HG03097 (cell line): ENCODE data around the gene KIAA0513.

Experiments used
- ATAC-seq: cut with Tn5 transposase; IDR thresholded peaks from one replicate; pipeline ENCODE4 v1.9.1; 2021; ENCODE audit not compliant: unreplicated experiment, low FRiP score

Gene KIAA0513

DNA sequence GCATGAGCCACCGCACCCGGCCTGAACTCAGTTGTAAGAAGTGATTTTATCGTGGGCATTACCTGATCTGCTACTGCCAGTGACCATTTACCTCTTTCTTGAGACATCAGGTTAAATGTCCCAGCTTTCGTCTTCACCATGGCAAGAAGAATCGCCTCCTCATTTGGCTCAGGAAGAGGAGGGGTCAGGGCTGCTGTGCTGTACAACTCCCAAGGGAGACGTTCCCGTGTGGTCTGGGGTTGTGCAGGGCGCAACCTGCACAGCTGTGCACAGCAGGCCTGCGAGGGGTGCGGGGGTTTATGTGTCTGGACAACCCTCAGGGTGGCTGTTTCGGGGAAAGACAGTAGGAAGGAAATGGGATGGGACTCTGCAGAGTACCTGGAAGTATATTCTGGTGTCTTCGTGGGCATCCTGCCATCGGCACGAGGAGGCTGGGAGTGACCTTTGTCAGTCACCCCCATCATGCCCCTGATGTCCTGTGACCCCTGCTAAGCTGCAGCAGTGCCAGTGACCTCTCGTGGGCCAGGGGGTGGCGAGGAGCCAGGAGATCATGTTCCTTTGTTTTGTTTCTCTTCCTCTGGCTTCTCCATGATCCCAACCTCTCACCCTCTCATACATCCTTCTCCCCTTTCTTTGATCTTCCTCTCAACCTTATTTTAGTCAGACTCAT lies 57.4 kb downstream of the KIAA0513 start:
- ATAC-seq: no peak

DNA sequence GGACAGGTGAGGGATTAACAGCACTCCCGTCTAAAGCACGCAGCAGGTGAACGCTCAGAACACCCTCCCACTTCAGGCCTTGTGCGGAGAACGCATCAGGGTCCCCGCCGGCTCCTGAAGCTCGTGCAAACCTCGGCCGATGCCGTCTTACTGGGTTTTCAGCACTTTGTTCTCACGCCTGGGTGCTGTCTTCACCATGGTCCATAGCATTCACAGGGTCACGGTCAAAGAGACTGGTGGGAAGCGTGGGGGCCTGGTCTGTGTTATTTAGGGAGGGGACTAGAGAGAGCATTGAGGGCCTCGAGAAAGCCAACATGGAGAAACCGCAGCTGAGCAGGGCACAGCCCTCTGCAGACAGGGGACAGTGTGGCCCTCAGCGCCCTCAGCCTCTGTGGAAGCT lies 58.1 kb downstream of the KIAA0513 start:
- ATAC-seq: no peak

- no peak for ATAC-seq
Observed at GRCh38 chr16:85086347-85087291, 59.0 kb downstream of the KIAA0513 start.

DNA sequence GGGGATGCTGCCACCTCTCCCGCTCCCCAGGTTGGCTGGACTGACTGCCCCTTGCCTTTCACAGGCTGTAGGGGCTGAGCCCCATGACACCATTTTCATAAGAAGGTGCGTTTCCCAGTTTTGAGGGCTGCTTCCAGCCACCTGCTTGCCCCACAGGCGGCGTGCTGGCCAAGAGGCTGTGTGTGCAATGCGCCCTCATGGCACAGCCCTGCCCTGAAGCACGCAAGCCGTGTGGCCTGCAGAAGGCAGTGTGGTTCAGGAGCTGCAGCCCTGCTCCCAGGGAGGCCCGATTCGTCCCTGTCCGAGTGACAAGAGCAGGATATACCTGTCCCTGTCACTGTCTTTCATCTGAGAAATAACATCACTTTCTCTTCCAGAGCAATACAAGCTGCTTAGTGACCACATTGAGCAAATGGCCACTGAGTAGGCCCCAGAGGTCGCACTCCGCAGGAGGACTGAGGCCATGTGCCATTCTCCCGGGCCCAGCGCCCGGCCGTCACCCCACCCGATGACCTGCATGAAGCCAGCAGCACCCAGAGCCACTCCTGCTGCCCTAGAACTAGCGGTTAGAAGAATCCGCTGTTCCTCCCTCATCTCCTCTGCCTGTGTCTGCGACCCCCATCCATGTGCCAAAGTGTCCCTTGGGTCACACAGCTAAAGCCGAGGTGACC lies 60.4 kb downstream of the KIAA0513 start:
- no peak for ATAC-seq

- no peak for ATAC-seq
Observed at GRCh38 chr16:85088570-85089199, 61.1 kb downstream of the KIAA0513 start.

GRCh38 chr16:85089525-85089924 lies 61.9 kb downstream of the KIAA0513 start:
- no peak for ATAC-seq

- ATAC-seq: no peak
Observed at GRCh38 chr16:85090181-85090580, 62.6 kb downstream of the KIAA0513 start.

- ATAC-seq: no peak
Observed at GRCh38 chr16:85090873-85091521, 63.4 kb downstream of the KIAA0513 start.

- no peak for ATAC-seq
Observed at GRCh38 chr16:85091522-85091910, 63.9 kb downstream of the KIAA0513 start.

DNA sequence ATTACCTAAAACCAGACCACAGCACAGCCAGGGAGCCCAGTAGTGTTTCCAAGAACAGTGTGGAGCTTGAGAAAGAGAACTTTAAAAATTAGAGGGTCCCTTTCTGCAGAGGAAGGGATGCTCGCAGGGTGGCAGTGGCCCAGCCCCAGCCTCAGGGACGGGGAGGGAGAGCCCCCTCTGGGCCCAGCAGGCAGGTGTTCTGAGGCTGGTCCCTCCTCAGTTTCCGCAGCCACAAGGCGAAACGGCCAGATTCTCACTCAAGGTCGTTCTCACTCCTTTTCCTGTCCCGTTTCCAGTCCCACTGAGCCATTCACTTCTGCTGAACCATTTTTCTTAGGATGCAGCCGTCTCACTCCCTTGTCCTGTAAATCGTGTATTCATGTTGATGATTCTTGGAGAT lies 64.7 kb downstream of the KIAA0513 start:
- no peak for ATAC-seq

DNA sequence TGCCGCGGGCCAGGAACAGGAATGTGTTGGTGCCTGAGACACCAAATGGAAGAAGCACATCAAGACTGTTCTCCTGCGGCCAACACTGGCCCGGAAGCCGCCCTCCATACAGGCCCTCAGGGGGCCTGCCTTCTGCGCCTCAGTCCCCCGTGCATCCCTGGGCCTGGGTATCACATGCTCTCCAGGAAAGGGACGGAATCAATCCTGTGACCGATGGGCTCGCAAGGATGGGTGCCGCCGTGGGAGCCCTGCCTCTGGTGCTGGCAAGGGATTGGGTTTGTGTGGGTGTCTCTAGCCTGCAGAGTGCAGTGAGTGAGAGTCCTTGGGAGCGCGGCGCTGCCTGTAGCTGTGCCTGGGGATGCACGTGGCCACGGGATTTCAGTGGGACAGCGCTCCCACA lies 65.3 kb downstream of the KIAA0513 start:
- no peak for ATAC-seq

- ATAC-seq: no peak
Observed at GRCh38 chr16:85093705-85094104, 66.1 kb downstream of the KIAA0513 start.

DNA sequence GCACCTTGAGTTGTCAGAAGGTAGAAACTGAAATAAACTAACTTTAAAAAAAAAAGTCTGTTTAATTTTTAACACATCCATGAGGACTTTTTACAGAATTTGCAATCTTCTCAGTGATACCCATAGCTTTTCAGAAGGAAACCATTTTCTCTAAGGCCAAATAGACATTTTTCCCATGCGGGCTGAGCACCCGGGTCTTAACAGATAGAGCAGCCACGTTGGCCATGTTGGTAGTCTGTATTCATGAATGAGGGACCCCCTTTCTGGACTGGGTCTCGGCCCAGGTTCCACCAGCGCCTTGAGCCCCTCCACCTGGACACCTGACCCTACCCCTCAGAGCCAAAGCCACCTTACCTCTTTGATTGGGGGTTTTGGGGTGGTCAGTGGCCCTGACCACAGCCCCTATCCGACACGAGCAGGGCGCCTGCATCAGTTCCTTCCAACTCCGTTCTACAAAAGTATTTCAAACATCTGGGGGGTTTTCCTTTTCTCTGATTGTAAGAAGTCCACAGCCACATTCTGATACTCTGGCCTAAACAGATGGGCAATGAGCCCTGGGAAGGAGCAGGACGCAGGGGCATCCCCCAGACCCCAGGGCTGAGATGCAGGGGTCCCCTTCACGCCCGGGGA lies 66.7 kb downstream of the KIAA0513 start:
- no peak for ATAC-seq

DNA sequence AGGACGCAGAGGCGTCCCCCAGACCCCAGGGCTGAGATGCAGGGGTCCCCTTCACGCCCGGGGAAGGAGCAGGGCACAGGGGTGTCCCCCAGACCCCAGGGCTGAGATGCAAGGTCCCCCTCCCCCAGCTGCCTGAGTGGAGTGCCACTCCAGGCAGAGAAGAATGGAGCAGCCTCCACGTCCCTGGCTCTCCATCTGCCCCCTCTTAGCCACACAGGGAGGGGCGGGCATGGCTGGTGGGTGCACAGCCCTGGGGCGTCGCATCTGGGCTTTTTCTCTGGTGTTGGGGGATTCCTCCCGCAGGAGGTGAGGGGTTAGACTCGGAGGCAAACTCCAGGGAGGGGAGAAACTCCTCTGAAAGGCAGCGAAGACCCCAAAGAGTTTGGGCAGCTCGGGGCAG lies 67.2 kb downstream of the KIAA0513 start:
- no peak for ATAC-seq

GRCh38 chr16:85096921-85097320 lies 69.3 kb downstream of the KIAA0513 start:
- ATAC-seq: no peak

DNA sequence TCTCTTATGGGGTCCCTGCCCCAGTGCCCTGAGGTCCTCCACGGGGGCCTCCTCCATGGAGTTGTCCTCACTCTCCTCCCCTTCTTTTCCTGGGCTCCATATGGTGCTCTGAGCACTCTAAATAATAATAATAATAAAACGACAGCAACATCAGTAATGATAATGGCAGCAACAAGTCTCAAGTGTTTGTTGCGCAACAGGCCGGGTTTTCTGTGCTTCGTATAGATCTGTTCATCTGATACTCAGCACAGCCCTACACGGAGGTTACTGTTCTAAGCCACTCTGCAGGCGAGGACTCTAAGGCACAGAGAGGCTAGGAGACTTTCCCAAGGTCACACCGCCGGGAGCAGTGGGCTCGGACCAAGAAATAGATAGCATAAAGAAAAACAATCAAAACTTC lies 71.0 kb downstream of the KIAA0513 start:
- no peak for ATAC-seq

DNA sequence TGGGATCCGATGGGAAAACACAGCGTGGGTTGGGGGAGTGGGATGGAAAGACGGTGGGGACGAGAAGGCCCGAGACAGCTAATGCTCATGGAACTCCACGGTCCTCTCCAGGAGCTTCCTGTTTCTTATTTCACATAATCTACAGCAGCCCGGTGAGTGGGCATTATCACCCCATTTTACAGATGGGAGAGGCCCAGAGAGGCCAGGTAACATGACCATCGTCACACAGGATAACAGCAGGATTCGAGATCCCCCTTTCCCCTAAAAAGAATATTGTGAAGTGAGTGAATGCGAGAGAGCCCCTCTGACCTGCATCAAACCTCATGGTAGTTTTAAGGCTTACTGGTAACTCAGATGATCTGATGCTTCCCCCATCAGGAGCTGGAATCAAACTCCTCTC lies 72.7 kb downstream of the KIAA0513 start:
- no peak for ATAC-seq

DNA sequence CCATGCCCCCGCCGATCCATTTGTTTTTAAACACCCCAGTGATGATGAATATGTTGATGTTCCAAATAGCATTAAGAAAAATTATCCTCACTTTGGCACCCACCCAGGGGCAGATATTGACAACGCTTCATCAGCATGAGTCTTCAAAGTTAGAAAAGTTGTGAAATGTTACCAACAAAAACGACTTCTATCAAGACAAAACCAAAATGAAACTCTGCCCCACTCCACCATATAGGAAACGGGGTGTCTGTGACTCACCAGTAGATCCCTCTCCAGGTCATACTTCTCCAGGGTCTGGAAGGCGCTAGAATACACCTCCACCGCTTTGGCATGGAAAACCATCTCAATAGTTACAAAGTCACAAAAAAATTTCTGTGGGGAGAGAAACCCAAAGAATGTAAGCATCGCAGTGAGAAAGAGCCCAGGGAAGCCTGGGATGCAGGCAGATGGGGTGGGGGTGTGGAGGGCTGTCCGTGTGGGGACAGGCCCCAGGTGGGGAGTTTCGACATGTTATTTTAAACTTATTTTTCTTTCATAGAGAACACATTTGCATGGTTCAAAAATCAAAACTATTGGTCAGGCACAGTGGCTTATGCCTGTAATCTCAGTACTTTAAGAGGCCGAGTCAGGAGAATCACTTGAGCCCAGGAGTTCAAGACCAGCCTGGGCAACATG lies 74.5 kb downstream of the KIAA0513 start:
- ATAC-seq: no peak
